ENCODE data around the gene CNOT1. TPM values are rescaled to one million over a fixed set of nuclear protein-coding genes. Genes with fewer than 3 reads are reported as not detected.

CNOT1 gene
- total RNA-seq, 1 experiment from 2014 or later, result 230 TPM

GRCh38 chr16:58655215-58655596, 25.6 kb upstream of the CNOT1 start:
- Histone ChIP-seq H3K9me2 (ENCODE audit: insufficient read depth) (no peaks in the 10 kb centered on the region), H4K20me1 (ENCODE audit: insufficient read depth) (no peaks in the 10 kb centered on the region), H3K4me3 (replicated peaks in 1 of 2; ENCODE audit: low read depth in 1 of 2, low read length in 2 of 2) (no peak overlapping the region), H3K27ac (ENCODE audit: low read depth, low read length) (no peak overlapping the region), H3K9me3 (ENCODE audit: control insufficient read depth in 1 of 2, insufficient read depth in 1 of 2, low read depth in 1 of 2, low read length in 2 of 2) (no peaks in the 10 kb centered on the region), H2AFZ (ENCODE audit: low read depth, low read length, poor library complexity, severe bottlenecking) (no peak overlapping the region), H3K9ac (ENCODE audit: low read length) (no peak overlapping the region), H3K79me2 (ENCODE audit: insufficient read depth, low read length) (no peaks in the 10 kb centered on the region), H3K4me2 (ENCODE audit: low read length) (no peak overlapping the region), H3K36me3 (ENCODE audit: control insufficient read depth in 1 of 2, insufficient read depth in 2 of 2, low read length in 2 of 2) (no peaks in the 10 kb centered on the region), H3K27me3 (ENCODE audit: insufficient read depth, low read length) (peaks cover 4% of the 10 kb centered on the region; the same call in 1 of the 2 replicates), H3K4me1 (ENCODE audit: control insufficient read depth in 1 of 2, insufficient read depth in 2 of 2, low read length in 2 of 2) (no peaks in the 10 kb centered on the region)
- ChIA-PET CTCF (no interaction called here), POLR2A (no interaction called here), RAD21 (ENCODE audit: low non-redundant PET in 1 of 2, low total read pairs in 2 of 2, uncharacterized antibody in 2 of 2, unreplicated experiment in 2 of 2) (no interaction called here)
- no peak for DNase-seq (ENCODE audit: low read depth, low spot score)
- BruUV-seq (replicated peaks), result no TSS peak
- intact Hi-C loops (cut with micrococcal nuclease), result no loop called here
- TF ChIP-seq ATF3 (IDR thresholded peaks at IDR 0.05) (no peak), FOSL1 (IDR thresholded peaks at IDR 0.05; ENCODE audit: low read depth) (no peak), EGR1 (IDR thresholded peaks at IDR 0.05; ENCODE audit: low read depth) (no peak), CEBPB (IDR thresholded peaks at IDR 0.05; ENCODE audit: low read depth) (no peak), EZH2 (IDR thresholded peaks at IDR 0.05) (no peak), MAX (IDR thresholded peaks at IDR 0.05) (no peak), RAD21 (IDR thresholded peaks at IDR 0.05; ENCODE audit: low read depth) (no peak), CBX3 (IDR thresholded peaks at IDR 0.05; ENCODE audit: low read depth) (no peak), ZFX (IDR thresholded peaks at IDR 0.05) (no peak), POLR2AphosphoS5 (IDR thresholded peaks at IDR 0.05; ENCODE audit: low read depth, low read length) (no peak), ZNF274 (IDR thresholded peaks at IDR 0.05; ENCODE audit: low read depth, low read length) (no peak), SP1 (IDR thresholded peaks at IDR 0.05; ENCODE audit: low read depth) (no peak), TCF7L2 (IDR thresholded peaks at IDR 0.05; ENCODE audit: borderline replicate concordance, extremely low read depth, insufficient read depth, insufficient read length) (no peak), SRF (IDR thresholded peaks at IDR 0.05; ENCODE audit: low read depth) (no peak), EZH2phosphoT487 (IDR thresholded peaks at IDR 0.05; ENCODE audit: borderline replicate concordance) (no peak), POLR2A (IDR thresholded peaks at IDR 0.05; ENCODE audit: borderline replicate concordance, extremely low read depth, insufficient read depth, insufficient read length) (no peak), YY1 (IDR thresholded peaks at IDR 0.05; ENCODE audit: extremely low read depth, insufficient replicate concordance, low read depth, low read length) (no peak)
- TF ChIP-seq, protein P1, sequence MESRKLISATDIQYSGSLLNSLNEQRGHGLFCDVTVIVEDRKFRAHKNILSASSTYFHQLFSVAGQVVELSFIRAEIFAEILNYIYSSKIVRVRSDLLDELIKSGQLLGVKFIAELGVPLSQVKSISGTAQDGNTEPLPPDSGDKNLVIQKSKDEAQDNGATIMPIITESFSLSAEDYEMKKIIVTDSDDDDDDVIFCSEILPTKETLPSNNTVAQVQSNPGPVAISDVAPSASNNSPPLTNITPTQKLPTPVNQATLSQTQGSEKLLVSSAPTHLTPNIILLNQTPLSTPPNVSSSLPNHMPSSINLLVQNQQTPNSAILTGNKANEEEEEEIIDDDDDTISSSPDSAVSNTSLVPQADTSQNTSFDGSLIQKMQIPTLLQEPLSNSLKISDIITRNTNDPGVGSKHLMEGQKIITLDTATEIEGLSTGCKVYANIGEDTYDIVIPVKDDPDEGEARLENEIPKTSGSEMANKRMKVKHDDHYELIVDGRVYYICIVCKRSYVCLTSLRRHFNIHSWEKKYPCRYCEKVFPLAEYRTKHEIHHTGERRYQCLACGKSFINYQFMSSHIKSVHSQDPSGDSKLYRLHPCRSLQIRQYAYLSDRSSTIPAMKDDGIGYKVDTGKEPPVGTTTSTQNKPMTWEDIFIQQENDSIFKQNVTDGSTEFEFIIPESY (IDR thresholded peaks at IDR 0.05; ENCODE audit: extremely low read depth, insufficient replicate concordance, low read length), result no peak
- TF ChIP-seq, protein P2, sequence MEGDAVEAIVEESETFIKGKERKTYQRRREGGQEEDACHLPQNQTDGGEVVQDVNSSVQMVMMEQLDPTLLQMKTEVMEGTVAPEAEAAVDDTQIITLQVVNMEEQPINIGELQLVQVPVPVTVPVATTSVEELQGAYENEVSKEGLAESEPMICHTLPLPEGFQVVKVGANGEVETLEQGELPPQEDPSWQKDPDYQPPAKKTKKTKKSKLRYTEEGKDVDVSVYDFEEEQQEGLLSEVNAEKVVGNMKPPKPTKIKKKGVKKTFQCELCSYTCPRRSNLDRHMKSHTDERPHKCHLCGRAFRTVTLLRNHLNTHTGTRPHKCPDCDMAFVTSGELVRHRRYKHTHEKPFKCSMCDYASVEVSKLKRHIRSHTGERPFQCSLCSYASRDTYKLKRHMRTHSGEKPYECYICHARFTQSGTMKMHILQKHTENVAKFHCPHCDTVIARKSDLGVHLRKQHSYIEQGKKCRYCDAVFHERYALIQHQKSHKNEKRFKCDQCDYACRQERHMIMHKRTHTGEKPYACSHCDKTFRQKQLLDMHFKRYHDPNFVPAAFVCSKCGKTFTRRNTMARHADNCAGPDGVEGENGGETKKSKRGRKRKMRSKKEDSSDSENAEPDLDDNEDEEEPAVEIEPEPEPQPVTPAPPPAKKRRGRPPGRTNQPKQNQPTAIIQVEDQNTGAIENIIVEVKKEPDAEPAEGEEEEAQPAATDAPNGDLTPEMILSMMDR (IDR thresholded peaks at IDR 0.05 in 2 of 3, conservative IDR thresholded peaks at IDR 0.05 in 1 of 3; ENCODE audit: borderline replicate concordance in 1 of 3, insufficient read depth in 1 of 3, low read depth in 2 of 3, low read length in 2 of 3), result no peak
- no peak for ATAC-seq

Measured in HCT116 (cell line).